Stimulated activated CD8-positive, alpha-beta memory T cell treated with anti-CD3 and anti-CD28 coated beads, Interleukin-2, amount 100 ng/mL, for 1 hour (primary cell): ENCODE measurements around the gene SHH.
A peak's percentile ranks its signal among the peaks of the same experiment; 100 is the strongest.

Source experiments
- DNase-seq, 2 donors: peaks; one replicate each; pipeline ENCODE4 v3.0.0-alpha.2; 2020; ENCODE audit warnings: low read depth in 2 of 2

SHH gene

DNA sequence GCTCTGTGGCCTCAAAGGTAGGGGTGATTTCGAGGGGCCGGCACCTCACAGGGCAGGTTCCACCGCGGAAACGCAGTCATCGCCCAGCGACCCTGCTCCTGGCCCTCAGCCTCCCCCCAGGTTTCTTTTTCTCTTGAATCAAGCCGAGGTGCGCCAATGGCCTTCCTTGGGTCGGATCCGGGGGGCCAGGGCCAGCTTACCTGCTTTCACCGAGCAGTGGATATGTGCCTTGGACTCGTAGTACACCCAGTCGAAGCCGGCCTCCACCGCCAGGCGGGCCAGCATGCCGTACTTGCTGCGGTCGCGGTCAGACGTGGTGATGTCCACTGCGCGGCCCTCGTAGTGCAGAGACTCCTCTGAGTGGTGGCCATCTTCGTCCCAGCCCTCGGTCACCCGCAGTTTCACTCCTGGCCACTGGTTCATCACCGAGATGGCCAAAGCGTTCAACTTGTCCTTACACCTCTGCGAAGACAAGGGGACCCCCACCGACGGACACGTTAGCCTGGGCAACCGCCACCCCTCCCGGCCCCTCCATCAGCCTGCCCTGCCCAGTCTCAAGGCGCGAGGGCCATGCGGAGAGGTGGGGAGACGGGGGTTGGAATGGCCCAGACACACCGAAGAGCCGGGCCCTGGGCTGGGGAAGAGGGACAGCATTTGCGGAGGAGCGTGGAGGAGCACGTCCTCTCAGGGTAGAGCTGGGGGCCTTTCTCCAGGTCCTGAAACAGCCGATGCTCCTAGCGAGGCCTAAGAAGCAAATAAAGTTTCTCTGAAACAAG is 6.0 kb downstream of the SHH start:
- DNase-seq, result no peak

DNA sequence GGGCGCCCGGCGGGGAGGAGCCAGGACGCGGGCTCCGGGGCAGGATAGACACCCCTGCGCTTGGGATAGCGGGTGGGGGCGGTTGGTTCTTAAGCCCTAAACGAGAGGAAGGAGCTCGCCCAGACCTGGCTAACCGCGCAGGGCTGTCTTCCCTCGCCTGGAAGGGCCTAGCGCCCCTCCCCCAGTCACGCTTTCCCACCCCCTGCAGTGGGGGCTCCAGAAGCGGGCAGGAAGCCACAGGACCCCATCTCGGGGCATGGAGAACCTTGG is 6.5 kb downstream of the SHH start:
- no peak for DNase-seq

DNA sequence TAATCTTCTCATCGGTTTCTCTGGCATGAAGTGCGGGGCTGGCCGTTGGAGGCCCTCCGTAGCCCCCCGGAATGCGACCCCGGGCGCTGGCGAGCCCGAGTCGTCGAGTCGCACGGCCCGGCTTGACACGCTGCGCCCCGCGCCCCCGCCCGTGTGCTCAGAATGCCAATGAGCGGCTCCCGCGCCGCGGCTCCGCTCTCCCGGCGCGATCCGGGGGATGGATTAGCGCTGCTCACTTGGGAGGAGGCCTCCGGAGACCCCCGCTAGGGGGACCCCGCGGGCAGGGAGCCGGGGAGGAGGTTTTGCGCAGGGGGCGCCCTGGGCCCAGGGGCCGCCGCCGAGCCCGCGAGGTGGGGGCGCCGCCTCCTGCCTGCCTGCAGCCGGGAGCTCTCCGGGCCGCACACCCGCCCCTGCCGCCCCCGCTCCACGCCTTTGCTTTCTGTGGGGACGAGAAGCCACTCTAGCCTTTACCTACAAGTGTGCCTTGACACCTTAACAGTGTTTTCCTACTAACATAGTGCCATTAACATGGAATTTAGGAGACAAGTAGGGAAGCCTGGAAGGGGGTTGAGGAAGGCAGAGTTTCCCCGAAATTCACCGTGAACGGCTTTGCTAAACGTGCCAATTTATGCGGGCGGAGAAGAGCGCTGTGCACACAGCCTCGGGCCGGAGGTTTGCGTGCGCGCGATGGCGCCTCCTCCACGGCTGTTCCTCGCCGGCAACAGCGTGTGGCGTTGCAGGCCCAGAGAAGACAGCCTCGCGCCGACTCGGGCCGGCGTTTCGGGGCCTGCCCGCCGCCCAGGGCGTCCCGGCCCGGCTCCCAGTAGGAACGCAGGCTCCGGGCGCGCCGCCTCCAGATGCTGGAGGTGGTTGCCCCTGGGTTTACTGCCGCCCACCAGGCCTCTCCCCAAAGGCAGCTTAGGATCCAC is 7.1 kb downstream of the SHH start:
- DNase-seq, result no peak

DNA sequence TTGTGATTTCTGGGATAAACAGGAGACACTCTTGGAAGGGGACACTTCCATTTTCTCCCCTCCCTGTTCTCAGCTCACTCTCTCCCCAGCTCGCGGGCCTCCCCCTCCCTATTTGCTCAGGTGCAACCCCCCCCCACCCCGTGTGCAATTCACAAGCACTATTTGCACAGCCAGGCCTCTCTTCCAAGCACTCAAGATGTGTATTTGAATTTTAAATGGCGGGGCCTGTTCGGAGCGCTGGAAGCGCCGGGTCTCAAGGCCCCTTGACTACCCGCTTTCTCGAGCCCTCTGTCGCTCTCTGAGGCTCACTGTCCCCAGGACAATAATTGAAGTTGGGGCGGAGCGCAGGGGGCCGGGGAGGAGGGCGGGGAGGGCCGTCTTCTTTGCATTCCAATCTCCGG is 7.8 kb downstream of the SHH start:
- no peak for DNase-seq

DNA sequence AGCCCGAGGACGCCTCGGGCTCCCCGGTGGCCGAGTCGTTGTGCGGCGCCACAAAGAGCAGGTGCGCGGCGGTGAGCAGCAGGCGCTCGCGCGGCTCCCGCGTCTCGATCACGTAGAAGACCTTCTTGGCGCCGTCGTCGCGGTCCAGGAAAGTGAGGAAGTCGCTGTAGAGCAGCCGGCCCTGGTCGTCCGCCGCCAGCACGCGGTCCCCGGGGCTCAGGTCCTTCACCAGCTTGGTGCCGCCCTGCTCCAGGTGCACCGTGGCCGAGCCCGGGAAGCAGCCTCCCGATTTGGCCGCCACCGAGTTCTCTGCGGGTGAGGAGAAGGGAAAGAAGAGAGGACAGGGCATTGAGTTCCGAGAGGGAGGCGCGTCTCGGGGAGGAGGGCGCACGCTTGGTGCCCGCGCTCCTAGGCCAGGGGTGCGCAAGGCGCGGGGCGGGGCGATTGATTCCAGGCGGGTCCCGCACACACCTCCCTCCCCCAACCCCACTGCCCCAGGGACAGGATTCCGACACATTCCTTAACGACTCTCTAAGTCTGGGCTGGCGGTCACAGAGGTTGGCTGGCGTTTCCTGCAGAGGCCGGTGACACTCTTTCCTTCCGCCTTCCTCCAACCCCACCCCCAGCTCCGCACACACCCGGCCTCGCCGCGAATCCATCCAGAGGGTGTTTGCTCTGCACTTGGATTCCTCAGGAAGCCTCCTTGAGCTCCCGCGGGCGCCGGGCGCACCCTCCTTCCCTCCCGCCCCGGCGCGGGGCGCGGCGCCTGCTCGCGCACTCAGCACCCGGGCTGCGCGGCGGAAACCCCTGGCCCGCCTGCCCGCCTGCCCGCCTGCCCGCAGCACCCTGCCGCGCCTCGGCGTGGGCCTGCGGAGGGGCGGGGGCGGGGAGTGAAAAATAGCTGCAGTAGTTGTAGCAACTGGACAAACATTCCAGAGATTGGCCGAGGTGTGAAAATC is 8.6 kb downstream of the SHH start:
- DNase-seq, result no peak

DNA sequence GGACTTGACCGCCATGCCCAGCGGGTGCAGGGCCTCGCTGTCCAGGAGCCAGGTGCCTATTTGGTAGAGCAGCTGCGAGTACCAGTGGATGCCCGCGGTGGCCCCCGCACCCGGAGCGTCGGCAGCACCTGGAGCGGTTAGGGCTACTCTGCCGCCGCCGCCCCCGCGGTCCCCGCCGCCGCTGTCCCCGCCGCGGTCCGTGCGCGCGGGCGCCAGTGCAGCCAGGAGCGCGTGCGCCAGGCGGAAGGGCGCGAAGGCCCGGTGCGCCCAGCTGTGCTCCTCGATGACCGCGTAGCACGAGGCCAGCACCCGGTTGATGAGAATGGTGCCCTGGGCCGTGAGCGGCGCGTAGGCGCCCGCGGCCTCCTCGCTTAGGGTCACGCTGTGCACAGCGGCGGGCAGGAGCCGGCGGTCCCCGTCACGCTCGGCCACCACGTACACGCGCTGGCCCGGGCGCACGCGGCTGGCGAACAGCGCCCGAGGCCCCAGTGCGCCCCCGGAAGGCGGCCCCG is 9.3 kb downstream of the SHH start:
- DNase-seq, result no peak

DNA sequence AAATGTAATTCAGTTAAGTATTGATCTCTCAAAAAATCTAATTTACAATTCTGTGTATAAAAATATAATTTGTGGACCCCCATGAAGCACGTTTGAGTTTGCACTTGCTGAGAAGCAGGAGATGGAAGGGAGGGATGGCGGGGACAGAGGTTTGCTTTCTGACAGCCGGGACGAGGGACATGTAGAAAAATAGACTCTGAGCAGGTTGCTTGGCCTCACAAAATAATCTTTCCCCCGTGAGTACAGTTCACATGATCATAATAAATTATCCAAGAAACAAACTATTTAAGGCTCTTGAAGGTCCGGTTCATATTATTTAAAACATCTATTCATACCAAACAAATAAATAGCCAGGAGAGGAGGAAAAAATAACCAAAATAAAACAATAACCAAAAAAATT is 10.0 kb downstream of the SHH start:
- DNase-seq, result no peak

DNA sequence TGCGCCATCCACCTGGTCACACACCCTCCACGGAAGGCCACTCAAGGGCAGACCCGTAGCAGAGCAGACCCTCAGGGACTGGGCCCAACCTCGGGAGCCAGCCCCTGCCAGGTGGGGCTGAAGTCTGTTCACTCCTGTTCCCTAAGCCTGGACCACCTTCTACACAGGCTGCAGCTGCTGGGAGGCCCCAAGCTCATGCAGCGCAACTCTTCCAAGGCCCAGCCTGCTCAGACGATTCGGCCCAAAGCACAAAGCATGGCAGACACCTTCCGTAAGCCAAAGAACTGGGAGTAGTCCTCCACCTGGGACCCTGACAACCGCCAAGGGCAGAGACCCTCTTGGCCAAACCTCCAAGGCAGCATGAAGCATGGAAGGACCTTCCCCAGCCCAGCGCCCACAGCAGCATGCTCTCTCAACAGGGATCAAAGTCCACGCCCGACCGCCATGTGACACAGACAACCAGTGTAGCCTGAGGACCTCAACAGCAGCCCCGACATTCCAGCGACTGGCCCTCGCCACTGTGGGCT is 11.5 kb downstream of the SHH start:
- DNase-seq, result no peak

DNA sequence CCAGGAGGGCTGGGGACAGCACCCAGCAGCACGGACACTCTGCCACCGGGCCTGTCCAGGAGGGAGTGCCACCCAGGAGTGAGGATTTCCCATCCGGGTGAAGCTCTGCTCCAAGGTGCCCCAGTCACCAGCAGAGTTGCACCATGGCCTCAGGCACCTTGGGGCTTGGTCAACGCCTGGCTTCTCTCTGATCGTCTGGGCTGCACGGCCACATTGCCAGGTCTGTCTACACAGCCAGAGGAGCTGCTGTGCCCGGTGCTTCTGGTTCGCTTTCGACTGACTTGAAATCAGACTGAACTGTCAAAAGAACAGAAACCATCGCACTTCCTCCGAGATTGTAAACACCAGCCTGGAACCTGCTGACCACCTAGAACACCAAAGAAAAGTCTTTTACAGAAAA is 12.0 kb downstream of the SHH start:
- no peak for DNase-seq

DNA sequence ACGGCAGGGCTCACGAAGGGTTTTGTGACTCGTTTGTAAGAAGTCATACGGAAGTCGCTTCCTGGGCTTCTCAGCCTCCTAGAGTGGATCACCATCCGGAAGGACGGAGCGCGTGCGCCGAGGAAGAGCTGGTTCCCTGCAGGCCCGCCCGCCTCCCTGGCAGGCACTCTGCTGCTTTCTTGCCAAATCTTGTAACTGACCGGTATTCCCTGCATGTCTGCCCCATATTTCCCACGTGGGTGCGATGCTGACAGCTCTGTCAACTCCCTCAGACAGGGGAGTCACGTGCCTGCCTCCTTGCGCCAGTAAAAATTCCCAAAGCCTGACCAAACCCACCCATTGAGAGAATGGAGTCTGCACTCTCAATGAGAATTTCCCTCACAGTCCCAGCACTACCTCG is 12.7 kb downstream of the SHH start:
- no peak for DNase-seq

DNA sequence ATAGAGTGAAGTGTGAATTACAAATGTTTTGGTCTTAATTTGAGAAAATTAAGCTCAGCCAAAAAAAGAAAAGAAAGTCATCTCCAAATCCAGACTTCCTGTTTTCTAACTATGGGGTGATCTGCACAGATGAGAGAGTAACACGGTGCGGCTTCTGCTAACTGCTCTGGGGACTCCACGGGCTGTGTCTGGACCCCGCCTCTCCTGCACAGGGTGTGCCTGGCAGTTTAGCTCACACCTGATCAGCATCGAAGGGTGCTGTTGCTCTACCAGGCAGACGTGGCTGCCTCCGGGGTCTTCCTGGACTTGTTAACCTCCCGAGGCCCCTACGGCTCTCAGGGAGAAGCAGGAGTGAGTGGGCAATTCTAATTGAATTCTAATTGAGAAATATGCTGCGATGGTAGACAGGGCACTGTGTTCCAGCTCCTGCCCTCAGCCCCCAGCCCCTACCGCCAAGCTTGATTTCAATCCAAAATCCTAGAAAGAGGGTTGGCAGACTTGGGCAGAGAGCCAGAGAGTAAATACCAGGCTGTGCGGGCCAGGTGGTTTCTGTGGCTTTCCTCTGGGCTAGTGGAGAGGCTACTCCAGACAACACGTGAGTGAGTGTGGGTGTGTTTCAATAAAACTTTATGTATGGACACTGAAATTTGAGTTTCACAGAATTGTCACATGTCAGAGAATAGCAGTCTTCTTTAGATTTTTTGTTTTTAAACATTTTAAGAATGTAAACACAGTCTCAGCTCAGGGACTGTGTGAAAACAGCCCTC is 13.4 kb downstream of the SHH start:
- no peak for DNase-seq

DNA sequence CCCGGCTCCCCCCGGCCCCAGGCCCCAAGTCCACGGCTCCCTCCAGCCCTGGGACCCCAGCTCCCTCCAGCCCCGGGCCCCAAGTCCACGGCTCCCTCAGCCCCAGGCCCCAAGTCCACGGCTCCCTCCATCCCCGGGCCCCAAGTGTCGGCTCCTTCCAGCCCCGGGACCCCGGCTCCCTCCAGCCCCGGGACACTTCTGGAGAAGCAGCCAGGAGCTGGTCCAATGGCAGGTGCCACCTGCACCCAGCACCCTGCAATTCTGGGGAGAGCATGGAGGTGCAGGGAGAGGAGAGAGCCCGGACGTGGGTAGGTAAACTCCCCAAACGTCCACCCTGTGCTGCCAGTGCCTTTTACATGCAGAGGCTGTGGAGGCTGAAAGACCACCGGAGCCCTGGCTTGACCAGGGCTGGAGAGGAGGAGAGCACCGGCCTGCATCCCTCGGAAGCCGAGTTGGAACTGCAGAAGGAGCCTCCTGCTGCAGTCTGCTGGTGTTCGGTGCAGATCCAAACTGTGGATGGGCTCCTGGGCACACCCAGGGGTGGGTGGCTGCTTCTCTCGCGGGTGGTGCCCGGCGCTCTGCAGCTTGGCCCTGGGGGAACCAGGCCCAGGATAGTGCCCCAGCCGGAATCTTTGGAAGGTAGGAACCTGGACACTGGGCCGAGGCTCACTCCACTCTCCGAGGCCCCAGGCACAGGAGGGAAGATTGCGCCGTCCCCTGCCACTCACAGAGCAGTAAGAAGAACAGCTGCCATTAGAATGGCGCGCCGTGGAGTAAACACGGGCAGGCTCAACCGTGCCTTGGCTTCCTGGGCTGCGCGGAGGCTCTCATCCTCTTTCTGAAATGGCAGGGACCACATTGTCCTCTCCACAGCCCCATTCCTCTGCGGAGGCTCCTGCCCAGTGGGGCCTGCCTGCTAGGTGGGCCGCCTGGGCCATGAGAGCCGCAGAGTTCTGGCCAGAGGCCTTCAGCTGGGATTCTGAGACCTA is 14.7 kb downstream of the SHH start:
- DNase-seq, result no peak

DNA sequence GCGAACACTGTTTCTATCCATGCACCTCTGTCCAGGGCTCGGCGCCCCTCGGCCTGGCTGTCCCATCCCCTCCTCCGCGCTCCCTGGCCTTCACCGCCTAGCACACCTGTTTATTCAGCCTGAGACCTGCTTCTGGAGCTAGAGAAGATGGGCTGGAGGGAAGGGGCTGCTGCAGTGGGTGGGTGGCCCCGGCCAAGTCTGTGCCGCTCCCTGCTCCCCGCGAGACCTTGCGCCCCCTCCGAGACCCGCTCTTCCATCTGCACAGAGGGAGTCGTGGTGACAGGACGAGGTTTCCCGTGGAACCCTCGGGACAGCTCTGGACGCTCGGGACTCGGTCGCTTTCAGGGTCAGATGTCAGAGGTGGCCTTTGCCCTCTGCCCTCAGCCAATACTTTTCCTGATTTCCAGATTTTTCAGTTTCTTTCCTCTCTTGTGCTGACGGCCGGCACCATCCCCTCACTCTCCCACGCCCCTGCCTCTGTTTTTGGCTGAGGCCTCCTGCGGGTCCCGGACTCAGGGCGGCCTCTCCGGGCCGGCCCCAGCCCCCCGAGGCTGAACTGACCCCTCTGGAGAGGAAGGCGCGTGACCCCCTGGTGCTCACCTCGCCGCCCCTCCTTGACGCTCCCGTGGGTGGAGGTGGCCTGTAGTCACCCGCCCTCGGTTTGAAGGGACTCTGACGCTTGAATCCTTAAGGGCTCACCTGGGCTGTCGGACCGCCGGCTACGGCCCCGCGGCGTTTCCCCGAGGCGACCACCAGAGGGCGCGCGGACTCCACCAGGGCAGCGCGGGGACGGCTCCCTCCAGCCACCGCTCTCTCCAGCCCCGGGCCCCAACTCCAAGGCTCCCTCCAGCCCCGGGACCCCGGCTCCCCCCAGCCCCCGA is 15.6 kb downstream of the SHH start:
- DNase-seq, result peak; percentile 43

DNA sequence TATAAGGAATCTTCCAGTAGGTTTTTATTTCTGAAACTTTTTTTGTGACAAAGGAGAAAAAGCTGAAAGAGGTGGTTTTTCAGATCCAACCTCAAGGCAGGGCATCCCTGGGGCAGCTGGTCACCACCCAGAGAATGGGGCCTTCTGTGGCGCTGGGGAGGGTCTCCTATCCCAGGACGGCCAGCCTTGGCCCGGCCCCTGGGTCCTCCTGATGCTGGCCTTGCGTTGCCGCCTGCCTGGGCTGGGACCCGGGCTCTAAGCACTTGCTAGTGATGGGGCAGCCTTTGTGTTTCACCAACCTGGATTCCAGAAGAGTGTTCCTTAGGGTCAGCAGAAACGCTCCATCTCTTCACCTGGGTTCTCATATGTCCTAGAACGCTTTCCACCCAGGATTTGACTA is 16.3 kb downstream of the SHH start:
- no peak for DNase-seq

DNA sequence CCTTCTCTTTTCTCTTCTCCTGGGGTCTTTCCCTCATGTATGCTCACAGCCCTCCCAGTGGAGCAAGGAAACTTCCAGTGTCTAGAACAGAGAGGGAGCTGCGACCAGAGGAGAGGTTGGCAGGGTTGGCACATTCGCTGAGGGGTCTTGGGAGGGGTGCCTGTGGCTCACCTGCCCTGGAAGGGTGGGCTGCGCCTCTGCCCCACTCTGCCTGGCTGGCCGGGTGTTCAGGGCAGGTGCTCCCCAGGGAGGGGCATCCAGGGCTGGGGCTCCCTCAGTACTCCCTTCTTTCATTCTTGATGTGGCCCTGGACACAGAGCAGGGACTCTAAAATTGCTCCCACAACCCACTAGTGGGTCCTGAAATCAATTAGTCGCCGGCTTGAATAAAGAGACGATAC is 16.9 kb downstream of the SHH start:
- DNase-seq, result no peak

DNA sequence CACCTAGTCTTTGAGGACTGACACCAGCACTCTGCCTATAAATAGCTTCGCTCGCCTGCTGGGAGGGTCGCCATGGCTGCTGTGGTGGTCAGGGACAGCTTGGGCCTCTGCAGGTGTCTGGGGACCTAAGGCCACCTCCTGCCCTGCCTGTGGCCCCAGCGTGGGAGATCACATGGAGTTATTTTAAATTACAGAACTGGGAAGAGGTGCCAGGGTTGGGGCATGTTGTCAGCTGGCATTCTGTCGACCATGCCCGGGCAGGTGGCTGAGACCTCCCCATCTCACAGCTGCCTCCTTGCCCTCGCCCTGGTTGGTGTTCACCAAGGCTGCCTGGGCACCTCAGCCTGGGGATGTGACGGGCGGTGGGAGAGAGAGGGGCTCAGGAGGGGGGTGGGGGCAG is 18.1 kb downstream of the SHH start:
- DNase-seq, result no peak

DNA sequence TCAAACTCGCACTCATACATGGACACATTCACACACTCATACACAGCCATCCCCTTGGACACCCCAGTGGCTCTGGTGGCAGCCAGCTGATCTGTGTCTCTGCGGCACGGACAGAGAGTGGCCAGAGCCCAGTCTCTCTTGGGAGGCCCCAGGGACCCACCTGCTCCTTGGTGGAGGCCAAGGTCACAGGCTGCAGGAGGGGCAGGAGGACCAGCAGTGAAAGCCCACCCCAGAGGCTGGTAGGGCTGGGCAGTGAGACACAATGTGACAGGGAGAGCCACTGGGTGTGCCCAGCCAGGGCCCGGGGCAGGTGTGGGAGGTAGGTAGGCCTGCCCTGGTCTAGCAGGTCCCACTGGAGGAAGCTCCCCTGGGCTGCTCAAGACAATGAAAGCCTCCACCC is 18.5 kb downstream of the SHH start:
- no peak for DNase-seq

DNA sequence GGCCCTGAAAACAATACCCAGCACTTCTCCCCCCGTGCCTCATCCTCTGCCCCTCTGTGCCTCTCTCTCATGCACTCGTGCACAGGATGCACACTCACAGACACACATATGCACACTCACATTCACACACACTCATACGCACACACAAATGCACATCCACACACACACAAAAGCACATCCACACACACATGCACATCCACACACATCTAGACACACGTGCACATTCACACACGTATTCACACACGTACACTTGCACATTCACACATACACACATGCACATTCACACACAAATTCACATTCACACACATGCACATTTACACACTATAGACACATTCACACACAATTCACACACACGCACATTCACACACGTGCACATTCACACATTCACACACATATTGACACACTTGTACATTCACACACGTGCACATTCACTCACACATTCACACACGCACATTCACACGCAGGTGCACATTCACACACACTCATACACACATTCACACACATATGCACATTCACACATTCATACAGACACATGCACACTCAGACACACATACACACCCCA is 19.2 kb downstream of the SHH start:
- no peak for DNase-seq
